ENCODE data around the gene NRN1.

NRN1 gene

GRCh38 chr6:6002005-6002847 lies 4.5 kb downstream of the NRN1 start:
- no peak for DNase-seq (ENCODE audit: low read depth in 2 of 2)

GRCh38 chr6:6001443-6001842 lies 5.3 kb downstream of the NRN1 start:
- no peak for DNase-seq (ENCODE audit: low read depth in 2 of 2)

DNA sequence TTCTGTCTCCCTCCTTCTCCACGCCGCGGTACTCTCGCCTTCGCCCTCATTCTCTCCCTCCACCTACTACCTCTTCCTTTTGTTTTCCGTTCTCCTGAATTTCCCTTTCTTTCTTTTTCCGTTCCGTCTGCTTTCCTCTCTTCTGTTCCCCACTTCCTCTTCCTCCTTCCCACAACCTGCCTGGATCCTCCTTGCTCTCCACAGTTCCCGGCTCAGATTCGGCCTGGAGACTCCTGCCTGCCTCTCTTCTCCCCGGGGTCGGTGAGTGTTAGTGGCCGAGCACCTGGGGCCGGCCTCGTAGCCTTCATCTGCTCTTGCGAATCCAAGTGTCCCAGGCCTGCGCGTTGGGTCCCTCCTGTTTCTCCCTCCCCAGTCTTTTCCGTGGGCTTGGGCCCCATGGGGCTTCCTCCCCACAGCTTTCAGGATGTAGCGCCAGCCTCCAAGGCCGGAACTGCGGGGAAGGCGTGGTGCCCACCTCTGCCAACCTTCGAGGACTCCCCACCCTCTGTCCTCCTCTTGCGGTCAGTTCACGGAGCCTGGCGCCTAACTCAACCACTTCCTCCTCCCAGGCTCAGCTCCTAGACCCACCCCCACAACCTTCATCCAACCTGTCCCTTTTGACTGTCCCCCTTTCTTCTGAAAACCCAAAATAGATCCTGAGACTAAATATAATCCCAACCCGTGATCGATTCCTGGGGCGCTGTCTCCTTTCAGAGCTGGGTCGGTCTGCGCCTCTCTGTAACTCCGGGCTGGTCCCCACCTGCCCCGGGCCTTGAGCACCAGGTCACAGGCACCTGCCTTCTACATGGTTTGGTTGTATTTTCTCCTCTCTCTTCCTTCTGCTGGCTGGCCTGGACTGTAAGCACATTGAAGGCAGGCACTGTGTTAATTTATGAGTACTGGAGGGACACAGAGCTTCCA lies 6.8 kb downstream of the NRN1 start:
- no peak for DNase-seq (ENCODE audit: low read depth in 2 of 2)

DNA sequence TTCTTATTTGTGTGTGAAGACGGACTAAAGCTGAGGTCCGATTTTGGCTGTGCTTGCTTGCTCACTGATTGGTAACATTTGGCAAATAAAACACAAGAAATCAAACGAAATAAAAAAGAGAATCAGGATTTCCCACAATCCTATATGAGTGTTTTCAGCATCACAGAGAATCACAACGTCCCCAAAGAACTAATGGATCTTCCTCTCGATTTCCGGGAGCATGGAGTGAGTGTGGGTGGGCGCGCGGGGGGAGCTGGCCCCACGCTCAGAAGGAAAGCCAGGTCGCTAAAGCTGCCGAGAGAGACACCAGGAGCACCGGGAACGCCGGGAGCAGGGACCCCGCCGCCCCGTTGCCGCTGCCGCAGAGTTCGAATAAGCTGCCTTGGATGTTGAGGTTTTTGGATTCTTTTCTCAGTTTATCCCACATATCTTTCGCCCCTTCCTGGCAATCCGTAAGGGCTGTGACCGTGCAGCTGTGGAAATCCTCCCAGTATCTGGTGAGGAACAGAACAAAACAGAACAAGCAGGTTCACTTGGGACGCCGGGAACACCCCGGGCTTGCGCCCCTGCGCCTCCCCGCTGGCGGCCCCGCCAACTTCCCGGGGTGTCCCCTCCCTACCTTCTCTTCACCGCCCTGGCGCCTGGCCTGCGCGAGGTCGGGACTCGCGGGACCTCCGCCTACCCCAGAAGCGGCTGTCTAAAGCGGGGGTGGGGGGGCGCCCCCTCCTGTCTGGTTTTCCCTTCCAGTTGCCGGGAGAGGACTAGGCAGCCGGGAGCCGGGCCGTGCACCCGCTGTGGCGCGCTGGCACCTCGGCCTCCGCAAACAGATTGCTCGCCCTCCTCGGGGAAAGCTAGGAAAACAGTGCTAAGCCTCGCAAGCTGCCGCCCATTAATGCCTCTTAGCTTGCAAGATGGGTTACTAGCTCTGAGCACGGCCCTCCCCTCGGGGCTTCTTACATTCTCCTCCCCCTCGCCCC lies 7.7 kb downstream of the NRN1 start:
- DNase-seq (ENCODE audit: low read depth in 2 of 2): no peak

- no peak for DNase-seq (ENCODE audit: low read depth in 2 of 2)
Measured at GRCh38 chr6:5998236-5998635, 8.5 kb downstream of the NRN1 start.

- DNase-seq (ENCODE audit: low read depth in 2 of 2): no peak
Measured at GRCh38 chr6:5997420-5997987, 9.2 kb downstream of the NRN1 start.

- DNase-seq (ENCODE audit: low read depth in 2 of 2): no peak
Measured at GRCh38 chr6:5996714-5997419, 9.9 kb downstream of the NRN1 start.

DNA sequence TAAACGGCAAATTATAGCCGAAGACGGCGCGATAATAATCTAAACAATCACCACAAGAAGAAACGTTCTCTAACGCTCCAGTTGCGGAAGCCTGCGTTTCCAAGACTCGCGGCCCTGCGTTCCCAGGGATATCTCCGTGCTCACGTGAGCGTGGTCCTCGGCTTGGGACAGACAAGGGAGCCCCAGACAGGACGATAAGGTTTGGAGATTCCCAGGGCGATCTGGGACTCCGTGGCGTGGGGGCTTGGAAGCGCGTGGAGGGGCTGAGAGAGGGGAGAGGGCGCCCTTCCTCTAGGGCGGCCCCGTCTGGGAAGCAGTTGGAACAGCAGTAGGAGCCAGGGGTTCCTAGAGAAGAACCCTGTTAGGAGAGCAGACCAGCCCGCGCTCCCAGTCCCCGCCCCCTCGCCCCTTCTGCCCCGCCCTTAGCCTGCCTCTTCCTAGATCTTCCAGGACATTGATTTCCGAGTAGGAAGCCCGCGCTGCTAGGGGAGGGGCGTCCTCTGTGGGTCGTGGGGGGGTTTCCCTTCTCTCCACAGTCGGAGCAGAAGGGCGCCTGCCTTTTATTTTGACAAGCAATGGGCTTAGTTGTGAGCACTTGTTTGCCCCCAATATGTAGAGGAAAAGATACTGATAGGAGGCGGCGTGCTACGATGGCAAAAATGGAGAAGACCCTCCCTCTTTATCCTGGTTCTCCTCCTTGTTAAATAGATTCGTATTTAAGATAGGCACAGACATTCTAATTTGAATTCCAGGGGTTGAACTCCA lies 10.6 kb downstream of the NRN1 start:
- DNase-seq (ENCODE audit: low read depth in 2 of 2): no peak

- DNase-seq (ENCODE audit: low read depth in 2 of 2): no peak
Measured at GRCh38 chr6:5995658-5995948, 11.1 kb downstream of the NRN1 start.

GRCh38 chr6:5994999-5995657 lies 11.6 kb downstream of the NRN1 start:
- no peak for DNase-seq (ENCODE audit: low read depth in 2 of 2)

DNA sequence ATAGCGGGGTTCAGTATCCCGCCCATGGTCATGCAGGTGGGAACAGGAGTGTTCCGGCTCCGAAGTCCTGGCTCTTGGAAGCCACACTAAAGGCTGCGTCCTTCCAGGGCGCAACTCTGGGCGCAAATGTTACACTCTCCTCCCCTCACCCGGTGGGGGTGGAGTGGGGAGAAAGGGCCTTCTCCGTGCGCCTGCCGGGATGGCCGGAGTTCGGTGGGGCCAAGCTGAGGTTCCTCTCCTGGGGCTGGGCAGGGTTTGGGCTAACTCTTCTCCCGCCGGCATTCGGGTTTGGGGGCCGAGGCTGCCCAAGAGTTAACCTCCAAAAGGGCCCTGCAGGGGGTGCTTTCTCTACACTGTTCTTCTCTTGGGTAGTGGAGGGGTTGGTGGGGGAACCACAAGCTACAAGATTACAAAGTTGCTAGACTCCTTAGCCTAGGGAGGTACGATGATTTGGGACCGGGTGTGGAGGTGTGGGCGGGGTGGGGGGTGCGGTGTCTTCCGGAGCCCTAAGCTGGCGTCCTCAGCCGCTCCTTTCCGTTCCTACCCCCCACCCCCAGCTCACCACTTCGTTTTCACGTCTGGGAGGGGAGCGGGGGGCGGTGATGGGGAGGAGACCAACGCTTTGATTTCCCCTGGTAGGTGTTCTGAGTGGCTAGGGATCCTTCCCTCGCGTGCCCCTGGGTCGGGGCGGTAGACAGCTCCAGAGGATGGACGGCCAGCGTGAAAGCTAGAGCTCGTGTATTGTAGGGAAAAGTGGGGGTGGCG lies 12.3 kb downstream of the NRN1 start:
- DNase-seq (ENCODE audit: low read depth in 2 of 2): no peak

DNA sequence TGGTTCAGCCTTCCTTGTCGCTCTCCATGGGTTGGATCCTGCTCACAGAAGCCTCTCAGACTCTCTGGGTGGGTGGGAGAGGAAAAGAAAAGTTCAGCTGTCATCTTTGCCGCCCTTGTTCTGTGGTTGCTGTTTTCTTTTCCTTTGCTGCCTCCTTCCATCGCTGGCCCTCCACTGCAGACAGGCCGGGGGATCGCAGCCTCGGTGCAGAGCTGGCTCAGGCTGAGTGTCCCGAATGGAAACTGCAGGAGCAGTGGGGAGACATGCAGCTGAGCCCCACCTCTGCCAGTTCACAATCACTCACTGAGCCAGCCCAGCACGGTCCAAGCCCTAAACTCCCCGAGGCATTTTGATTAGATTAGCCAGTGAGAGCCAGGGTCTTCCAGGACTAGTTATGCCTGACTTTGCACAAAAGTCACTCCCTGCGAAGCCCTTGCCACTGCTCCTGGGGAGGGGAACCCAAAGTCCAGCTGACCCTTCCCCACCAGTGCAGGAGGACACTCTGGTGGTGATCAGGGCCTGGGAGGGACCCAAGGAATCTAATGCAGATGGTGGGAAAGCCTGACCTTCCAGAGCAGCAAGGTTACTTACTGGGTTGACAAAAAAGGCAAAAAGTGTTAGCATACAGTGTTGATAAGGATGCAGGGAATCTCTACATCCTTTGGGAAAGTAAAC lies 14.0 kb downstream of the NRN1 start:
- no peak for DNase-seq (ENCODE audit: low read depth in 2 of 2)

DNA sequence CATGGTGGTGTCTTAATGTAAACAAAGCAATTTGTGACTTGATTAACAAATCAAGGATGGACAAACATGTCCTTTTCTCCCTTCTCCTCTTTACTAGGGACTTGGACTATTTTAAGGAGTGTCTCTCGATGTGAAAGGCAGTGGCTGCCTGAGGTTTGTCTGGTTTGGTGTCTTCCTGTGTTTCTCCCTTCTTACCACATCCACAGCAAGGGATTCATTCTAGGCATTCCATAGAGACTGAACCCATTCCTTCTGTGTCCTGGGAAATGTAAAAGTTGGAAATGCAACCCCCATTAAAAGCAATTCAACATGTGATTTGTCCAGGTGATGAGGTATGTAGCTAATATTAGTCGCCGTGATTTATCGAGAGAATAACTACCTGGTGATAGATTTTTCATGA lies 15.9 kb downstream of the NRN1 start:
- DNase-seq (ENCODE audit: low read depth in 2 of 2): no peak

DNA sequence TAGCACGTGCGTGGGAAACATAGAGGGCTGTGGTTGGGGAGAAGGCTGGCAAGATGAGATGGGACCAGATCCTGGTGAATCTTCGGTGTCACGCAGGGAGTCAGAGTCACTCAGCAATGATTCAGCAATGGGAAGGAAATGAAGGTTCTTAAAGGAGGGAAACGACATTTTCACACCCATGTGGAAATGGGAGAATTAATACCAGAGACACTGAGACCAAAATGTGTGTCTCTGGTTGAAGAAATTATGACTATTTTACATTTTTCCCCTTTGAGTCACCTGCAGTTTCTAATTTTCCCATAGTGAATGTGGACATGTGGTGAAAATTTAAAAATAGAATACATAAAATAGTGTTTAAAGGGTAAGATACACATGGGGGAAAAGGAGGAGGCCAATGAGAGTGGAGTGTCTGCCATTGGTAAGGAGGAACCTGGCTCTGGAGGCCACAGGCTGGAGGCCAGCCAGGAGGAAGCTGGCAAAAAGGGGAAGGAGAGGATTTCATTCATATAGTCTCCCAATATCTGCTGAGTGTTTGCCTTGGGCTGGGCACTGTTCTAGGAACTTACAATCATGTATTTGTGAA lies 17.5 kb downstream of the NRN1 start:
- no peak for DNase-seq (ENCODE audit: low read depth in 2 of 2)

GRCh38 chr6:5986861-5987260 lies 19.9 kb downstream of the NRN1 start:
- DNase-seq (ENCODE audit: low read depth in 2 of 2): no peak

DNA sequence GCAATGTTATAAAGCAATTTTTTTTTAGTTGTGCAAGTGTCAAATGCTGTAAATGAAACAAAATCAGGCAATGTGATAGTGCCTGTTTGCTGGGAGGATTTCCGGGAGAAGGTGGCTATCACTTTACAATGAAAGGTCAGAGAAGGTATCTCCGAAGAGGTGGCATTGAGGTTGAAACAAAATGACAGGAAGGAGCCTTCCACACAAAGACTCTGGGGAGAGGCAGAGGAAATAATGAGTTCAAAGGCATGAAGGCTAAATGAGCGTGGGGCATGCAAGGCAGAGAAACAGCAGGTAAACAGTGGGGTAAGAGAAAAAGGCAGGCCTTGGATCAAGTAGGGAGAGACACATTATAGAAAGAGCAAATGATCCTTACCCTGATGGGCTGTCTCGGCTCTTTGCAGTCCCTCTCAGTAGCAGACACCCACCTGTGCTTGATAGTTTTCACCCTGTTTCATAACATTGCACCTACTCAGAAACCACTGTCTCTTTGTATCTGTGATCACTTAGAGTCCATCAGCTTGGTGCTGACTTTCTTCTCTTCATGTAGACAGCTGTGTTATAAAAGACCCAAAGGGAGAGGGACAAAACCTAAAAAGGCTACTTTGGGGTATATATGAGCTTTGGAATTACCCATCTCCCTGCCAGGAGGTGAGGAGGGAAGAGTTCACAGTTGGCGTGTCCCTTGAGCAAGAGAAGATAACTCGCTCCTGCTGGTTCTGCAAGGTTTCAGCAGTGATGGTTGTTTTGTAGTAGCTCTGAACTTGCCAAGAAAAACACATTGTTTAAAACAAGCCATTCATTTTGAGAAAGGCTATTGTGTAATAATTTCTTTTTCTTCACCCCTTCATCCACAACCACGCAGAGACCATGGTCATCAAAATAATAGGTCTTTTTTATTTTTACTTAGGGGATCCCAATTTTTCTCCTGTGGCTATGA lies 22.3 kb downstream of the NRN1 start:
- DNase-seq (ENCODE audit: low read depth in 2 of 2): no peak
